Transverse colon (tissue), 3 donors: ENCODE data around the gene SLC1A1.

Experiments used
- POLR2A ChIP-seq: fragments of 450-650 bp; IDR thresholded peaks from one replicate; pipeline ENCODE4 v1.6.1; 2016; ENCODE audit warnings: antibody characterized with exemption, mild to moderate bottlenecking, moderate library complexity
- TF ChIP-seq, protein P1 (sequence below), 5 experiments: fragments of 200-600 bp in 3 of 5; fragments of 450-650 bp in 2 of 5; sonication (generic) in 3 of 5; IDR thresholded peaks; 1 replicate in 2 of 5; 2 replicates in 3 of 5; pipeline ENCODE4 v1.5.1; 2016 to 2017; ENCODE audit warnings: antibody characterized with exemption in 5 of 5, inconsistent platforms in 3 of 5, mild to moderate bottlenecking in 2 of 5, moderate library complexity in 1 of 5

DNA sequence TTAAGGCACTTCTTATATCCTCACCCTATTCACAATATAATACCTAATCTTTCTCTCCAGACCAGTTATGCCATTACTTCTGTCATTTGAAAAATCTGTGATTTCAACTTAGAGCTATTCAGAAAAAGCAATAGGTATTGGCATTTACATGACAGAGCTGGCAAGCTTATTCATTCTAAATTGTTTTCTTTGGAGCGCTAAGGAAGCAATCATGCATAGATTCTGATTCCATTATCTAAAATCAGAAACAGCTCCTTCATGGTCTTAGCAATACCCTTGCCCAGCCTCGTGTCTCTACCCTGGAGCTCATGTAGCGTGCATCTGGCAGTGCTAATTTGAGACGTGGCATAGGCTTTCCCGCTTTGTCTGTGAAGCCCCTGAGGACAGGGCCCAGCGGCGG is 4.5 kb downstream of the SLC1A1 start:
- TF ChIP-seq, protein P1, sequence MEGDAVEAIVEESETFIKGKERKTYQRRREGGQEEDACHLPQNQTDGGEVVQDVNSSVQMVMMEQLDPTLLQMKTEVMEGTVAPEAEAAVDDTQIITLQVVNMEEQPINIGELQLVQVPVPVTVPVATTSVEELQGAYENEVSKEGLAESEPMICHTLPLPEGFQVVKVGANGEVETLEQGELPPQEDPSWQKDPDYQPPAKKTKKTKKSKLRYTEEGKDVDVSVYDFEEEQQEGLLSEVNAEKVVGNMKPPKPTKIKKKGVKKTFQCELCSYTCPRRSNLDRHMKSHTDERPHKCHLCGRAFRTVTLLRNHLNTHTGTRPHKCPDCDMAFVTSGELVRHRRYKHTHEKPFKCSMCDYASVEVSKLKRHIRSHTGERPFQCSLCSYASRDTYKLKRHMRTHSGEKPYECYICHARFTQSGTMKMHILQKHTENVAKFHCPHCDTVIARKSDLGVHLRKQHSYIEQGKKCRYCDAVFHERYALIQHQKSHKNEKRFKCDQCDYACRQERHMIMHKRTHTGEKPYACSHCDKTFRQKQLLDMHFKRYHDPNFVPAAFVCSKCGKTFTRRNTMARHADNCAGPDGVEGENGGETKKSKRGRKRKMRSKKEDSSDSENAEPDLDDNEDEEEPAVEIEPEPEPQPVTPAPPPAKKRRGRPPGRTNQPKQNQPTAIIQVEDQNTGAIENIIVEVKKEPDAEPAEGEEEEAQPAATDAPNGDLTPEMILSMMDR (IDR thresholded peaks at IDR 0.05): no peak
- no peak for TF ChIP-seq POLR2A
